ENCODE data around the gene RIMS4.

- TF ChIP-seq CTCF (IDR thresholded peaks at IDR 0.05) (no peak), POLR2A (IDR thresholded peaks at IDR 0.05) (no peak)
These were observed 33.5 kb upstream of the RIMS4 start for GRCh38 chr20:44843876-44844275.

Data from ovary (tissue), 3 donors.